ENCODE measurements around the gene TNS3.

Gene TNS3

GRCh38 chr7:47389171-47389922, 192.6 kb downstream of the TNS3 start:
- no peak for TF ChIP-seq CTCF (conservative IDR thresholded peaks at IDR 0.05; ENCODE audit: low read depth, low read length)
- no peak overlapping the region for H3K4me3 ChIP-seq (ENCODE audit: low read depth, low read length)
- DNase-seq (ENCODE audit: low read depth), result no peak

- no peak for DNase-seq (ENCODE audit: low read depth)
- no peak for TF ChIP-seq CTCF (conservative IDR thresholded peaks at IDR 0.05; ENCODE audit: low read depth, low read length)
- H3K4me3 ChIP-seq (ENCODE audit: low read depth, low read length), result no peak overlapping the region
These were observed 194.4 kb downstream of the TNS3 start for GRCh38 chr7:47387506-47387905.

- TF ChIP-seq CTCF (conservative IDR thresholded peaks at IDR 0.05; ENCODE audit: low read depth, low read length), result no peak
- H3K4me3 ChIP-seq (ENCODE audit: low read depth, low read length), result no peak overlapping the region
- DNase-seq (ENCODE audit: low read depth), result no peak
These were observed 195.6 kb downstream of the TNS3 start for GRCh38 chr7:47386273-47386835.

- H3K4me3 ChIP-seq (ENCODE audit: low read depth, low read length), result no peak overlapping the region
- no peak for DNase-seq (ENCODE audit: low read depth)
- no peak for TF ChIP-seq CTCF (conservative IDR thresholded peaks at IDR 0.05; ENCODE audit: low read depth, low read length)
These were observed 196.3 kb downstream of the TNS3 start for GRCh38 chr7:47385536-47386125.

GRCh38 chr7:47384755-47385535, 197.0 kb downstream of the TNS3 start:
- no peak for TF ChIP-seq CTCF (conservative IDR thresholded peaks at IDR 0.05; ENCODE audit: low read depth, low read length)
- no peak overlapping the region for H3K4me3 ChIP-seq (ENCODE audit: low read depth, low read length)
- DNase-seq (ENCODE audit: low read depth), result no peak

GRCh38 chr7:47383696-47384445, 198.0 kb downstream of the TNS3 start:
- TF ChIP-seq CTCF (conservative IDR thresholded peaks at IDR 0.05; ENCODE audit: low read depth, low read length), result no peak
- DNase-seq (ENCODE audit: low read depth), result no peak
- no peak overlapping the region for H3K4me3 ChIP-seq (ENCODE audit: low read depth, low read length)

Data from choroid plexus epithelial cell (primary cell).